SK-N-MC (cell line): ENCODE data around the gene PADI4.

Source experiments
- EZH2 ChIP-seq: fragments of 200-600 bp; sonication (generic); IDR thresholded peaks from one replicate; pipeline ENCODE4 v1.6.1; 2017; ENCODE audit warnings: antibody characterized with exemption
- FOXP2 ChIP-seq: optimal IDR thresholded peaks from 2 replicates; pipeline ENCODE3; 2011; ENCODE audit warnings: mild to moderate bottlenecking, moderate library complexity; ENCODE audit not compliant: insufficient read depth; ENCODE audit errors: extremely low read length, control extremely low read depth

DNA sequence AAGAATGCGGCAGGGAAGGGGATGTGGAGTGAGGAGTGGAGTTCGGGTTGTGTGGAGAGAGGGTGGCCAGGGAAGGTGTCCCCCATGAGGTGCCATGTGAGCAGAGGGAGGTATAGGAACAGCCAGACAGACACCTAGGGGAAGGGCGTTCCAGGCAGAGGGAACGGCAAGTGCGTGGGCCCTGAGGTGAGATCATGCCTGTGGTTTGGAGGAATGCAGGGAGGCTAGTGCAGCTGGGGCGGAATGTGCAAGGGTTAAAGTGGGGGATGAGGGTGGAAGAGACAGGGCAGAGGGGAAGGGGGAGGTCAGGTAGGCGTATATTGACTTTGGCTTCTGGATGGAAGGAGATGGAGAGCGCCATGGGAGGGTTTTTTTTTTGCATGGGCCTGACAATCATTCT is 32.4 kb downstream of the PADI4 start:
- TF ChIP-seq EZH2 = no peak
- TF ChIP-seq FOXP2 = no peak
